WTC11 (cell line): ENCODE data around the gene PSEN1.

Experiments used
- AFF4 ChIP-seq: sonication (generic); formaldehyde crosslinking; IDR thresholded peaks from 2 replicates; pipeline ENCODE4 v1.8.1; 2023; ENCODE audit warnings: mild to moderate bottlenecking, missing genetic modification reagents, borderline replicate concordance
- FOXP1 ChIP-seq: sonication (generic); formaldehyde crosslinking; IDR thresholded peaks from 2 replicates; pipeline ENCODE4 v1.8.0; 2022; ENCODE audit warnings: missing genetic modification reagents, mild to moderate bottlenecking, moderate library complexity, borderline replicate concordance
- GABPB1 ChIP-seq: sonication (generic); formaldehyde crosslinking; IDR thresholded peaks from 2 replicates; pipeline ENCODE4 v1.8.1; 2023; ENCODE audit warnings: mild to moderate bottlenecking, missing genetic modification reagents
- GRHL2 ChIP-seq: fragments of 250-450 bp; sonication (Bioruptor Pico); IDR thresholded peaks from 2 replicates; pipeline ENCODE4 v1.8.0; 2022; ENCODE audit warnings: mild to moderate bottlenecking, moderate library complexity; ENCODE audit not compliant: insufficient replicate concordance, severe bottlenecking
- GTF2I ChIP-seq: fragments of 250-450 bp; sonication (Bioruptor Pico); conservative IDR thresholded peaks from 2 replicates; pipeline ENCODE4 v1.4.0; 2021; ENCODE audit warnings: mild to moderate bottlenecking
- MAX ChIP-seq: sonication (generic); formaldehyde crosslinking; IDR thresholded peaks from 2 replicates; pipeline ENCODE4 v1.8.0; 2022; ENCODE audit warnings: mild to moderate bottlenecking, missing genetic modification reagents
- NFYB ChIP-seq: sonication (generic); formaldehyde crosslinking; conservative IDR thresholded peaks from 2 replicates; pipeline ENCODE4 v1.8.0; 2022; ENCODE audit warnings: low read depth, missing genetic modification reagents
- NR3C1 ChIP-seq: sonication (generic); formaldehyde crosslinking; conservative IDR thresholded peaks from 2 replicates; pipeline ENCODE4 v1.8.1; 2023; ENCODE audit warnings: low read depth, mild to moderate bottlenecking, missing genetic modification reagents
- TCF7 ChIP-seq: sonication (generic); formaldehyde crosslinking; IDR thresholded peaks from 2 replicates; pipeline ENCODE4 v1.8.0; 2022; ENCODE audit warnings: mild to moderate bottlenecking, low read depth, missing genetic modification reagents, moderate library complexity
- ZNF121 ChIP-seq: sonication (generic); formaldehyde crosslinking; IDR thresholded peaks from 2 replicates; pipeline ENCODE4 v1.8.0; 2023; ENCODE audit warnings: missing genetic modification reagents
- ZNF263 ChIP-seq: sonication (generic); formaldehyde crosslinking; IDR thresholded peaks from 2 replicates; pipeline ENCODE4 v1.8.1; 2022; ENCODE audit warnings: low read depth, mild to moderate bottlenecking, moderate library complexity, missing genetic modification reagents
- ZSCAN18 ChIP-seq: fragments of 250-450 bp; sonication (Bioruptor Pico); IDR thresholded peaks from 2 replicates; pipeline ENCODE4 v2.1.2; 2022; ENCODE audit warnings: mild to moderate bottlenecking, moderate library complexity
- TF ChIP-seq, protein P1 (sequence below): fragments of 200-600 bp; IDR thresholded peaks from 2 replicates; pipeline ENCODE4 v1.8.0; 2022; ENCODE audit warnings: antibody characterized with exemption

- no peak for TF ChIP-seq GTF2I (CRISPR knock-in tag)
- TF ChIP-seq, protein P1, sequence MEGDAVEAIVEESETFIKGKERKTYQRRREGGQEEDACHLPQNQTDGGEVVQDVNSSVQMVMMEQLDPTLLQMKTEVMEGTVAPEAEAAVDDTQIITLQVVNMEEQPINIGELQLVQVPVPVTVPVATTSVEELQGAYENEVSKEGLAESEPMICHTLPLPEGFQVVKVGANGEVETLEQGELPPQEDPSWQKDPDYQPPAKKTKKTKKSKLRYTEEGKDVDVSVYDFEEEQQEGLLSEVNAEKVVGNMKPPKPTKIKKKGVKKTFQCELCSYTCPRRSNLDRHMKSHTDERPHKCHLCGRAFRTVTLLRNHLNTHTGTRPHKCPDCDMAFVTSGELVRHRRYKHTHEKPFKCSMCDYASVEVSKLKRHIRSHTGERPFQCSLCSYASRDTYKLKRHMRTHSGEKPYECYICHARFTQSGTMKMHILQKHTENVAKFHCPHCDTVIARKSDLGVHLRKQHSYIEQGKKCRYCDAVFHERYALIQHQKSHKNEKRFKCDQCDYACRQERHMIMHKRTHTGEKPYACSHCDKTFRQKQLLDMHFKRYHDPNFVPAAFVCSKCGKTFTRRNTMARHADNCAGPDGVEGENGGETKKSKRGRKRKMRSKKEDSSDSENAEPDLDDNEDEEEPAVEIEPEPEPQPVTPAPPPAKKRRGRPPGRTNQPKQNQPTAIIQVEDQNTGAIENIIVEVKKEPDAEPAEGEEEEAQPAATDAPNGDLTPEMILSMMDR: no peak
- no peak for TF ChIP-seq ZNF121 (CRISPR knock-in tag)
- no peak for TF ChIP-seq NFYB (CRISPR knock-in tag)
- no peak for TF ChIP-seq GRHL2
- TF ChIP-seq MAX: no peak
- no peak for TF ChIP-seq TCF7 (CRISPR knock-in tag)
- no peak for TF ChIP-seq ZNF263 (CRISPR knock-in tag)
- no peak for TF ChIP-seq ZSCAN18 (CRISPR knock-in tag)
- TF ChIP-seq FOXP1 (CRISPR knock-in tag): no peak
- no peak for TF ChIP-seq GABPB1
- no peak for TF ChIP-seq NR3C1 (CRISPR knock-in tag)
- no peak for TF ChIP-seq AFF4 (CRISPR knock-in tag)
Observed at GRCh38 chr14:73255693-73256225, 119.5 kb downstream of the PSEN1 start.
